Sigmoid colon (tissue), 7 donors: ENCODE data around the gene NAAA. TPM values are rescaled to one million over a fixed set of nuclear protein-coding genes. Genes with fewer than 3 reads are reported as not detected.
A peak's percentile ranks its signal among the peaks of the same experiment; 100 is the strongest.

ENCODE experiments used
- DNase-seq: peaks from one replicate; pipeline ENCODE4 v3.0.0-alpha.2; 2019
- H3K27ac ChIP-seq, 4 donors: fragments of 200-600 bp; sonication (generic); one replicate each; pipeline ENCODE4 v1.5.1; 2016 to 2019; ENCODE audit warnings: mild to moderate bottlenecking in 1 of 4
- H3K27me3 ChIP-seq, 3 donors: fragments of 200-600 bp; sonication (generic); one replicate each; pipeline ENCODE4 v1.5.1; 2019; ENCODE audit warnings: mild to moderate bottlenecking in 1 of 3
- H3K36me3 ChIP-seq, 4 donors: fragments of 200-600 bp; sonication (generic); one replicate each; pipeline ENCODE4 v1.5.1; 2016 to 2019
- H3K4me1 ChIP-seq, 4 donors: fragments of 200-600 bp; sonication (generic); one replicate each; pipeline ENCODE4 v1.5.1; 2017 to 2019
- H3K4me3 ChIP-seq, 4 donors: fragments of 200-600 bp; sonication (generic); one replicate each; pipeline ENCODE4 v1.5.1; 2017 to 2019; ENCODE audit warnings: mild to moderate bottlenecking in 2 of 4, moderate library complexity in 1 of 4
- H3K9me3 ChIP-seq, 4 donors: fragments of 200-600 bp in 3 of 4; sonication (generic) in 3 of 4; one replicate each; pipeline versions ENCODE4 v1.5.1 to v1.6.1; 2013 to 2019
- EP300 ChIP-seq, 4 donors: sonication (generic); formaldehyde crosslinking; IDR thresholded peaks; one replicate each; pipeline ENCODE4 v1.6.1; 2017; ENCODE audit warnings: antibody characterized with exemption in 4 of 4
- POLR2A ChIP-seq, 2 donors: fragments of 450-650 bp; IDR thresholded peaks; one replicate each; pipeline ENCODE4 v1.6.1; 2016; ENCODE audit warnings: antibody characterized with exemption in 2 of 2, mild to moderate bottlenecking in 2 of 2, moderate library complexity in 2 of 2
- POLR2AphosphoS5 ChIP-seq, 4 donors: sonication (generic); formaldehyde crosslinking; IDR thresholded peaks; one replicate each; pipeline ENCODE4 v1.6.1; 2017; ENCODE audit warnings: antibody characterized with exemption in 4 of 4
- WGBS, 2 donors: extraction: QIAGEN DNeasy Blood & Tissue Kit; methylation state at CpG; one replicate each; pipeline ENCODE4 v1.1.7; 2013; 5-methylcytosine and 5-hydroxymethylcytosine counted together
- intact Hi-C: fragments of 100-400 bp; cut with DNase I; formaldehyde crosslinking; loops from one replicate; pipeline ENCODE4 v1.15.1; 2023
- polyA plus RNA-seq, 3 donors: library from polyadenylated mRNA; stranded (reverse); fragments of 200-250 nt; gene quantifications; one replicate each; pipeline ENCODE4 v1.2.3, GENCODE V29; 2013
- total RNA-seq, 4 donors: library from RNA; depleted of rRNA; stranded (reverse); fragments of >200 nt; gene quantifications; one replicate each; pipeline ENCODE4 v1.1.0, GENCODE V29; 2016
- TF ChIP-seq, protein P1 (sequence below), 4 experiments: fragments of 450-650 bp in 3 of 4; fragments of 200-600 bp in 1 of 4; IDR thresholded peaks; one replicate each; pipeline ENCODE4 v1.5.1; 2016 to 2019; ENCODE audit warnings: antibody characterized with exemption in 4 of 4, mild to moderate bottlenecking in 3 of 4, moderate library complexity in 2 of 4
- donor health status: healthy with polysubstance abuse.
- donor health status: Bipolar disorder and iron deficiency.
- donor health status: healthy.

The NAAA gene
- total and polyA plus RNA-seq, 7 donors, result 23.3 to 60.6 (median 43.7) TPM

DNA sequence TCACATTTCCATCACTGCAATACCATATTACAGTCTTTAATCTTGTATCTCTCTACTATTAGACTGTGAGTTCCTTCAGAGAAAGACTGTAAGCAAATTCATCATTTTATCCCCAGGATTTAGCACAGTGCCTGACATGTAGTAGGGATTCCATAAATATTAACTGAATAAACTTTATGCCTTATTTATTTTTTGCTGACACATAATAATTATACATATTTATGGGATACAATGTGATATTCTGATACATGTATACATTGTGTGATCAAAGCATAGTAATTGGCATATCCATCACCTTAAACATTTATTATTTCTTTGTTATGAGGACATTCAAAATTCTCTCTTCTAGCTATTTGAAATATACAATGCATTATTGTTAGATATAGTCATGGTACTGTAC lies 42.3 kb downstream of the NAAA start:
- intact Hi-C loops, result no loop called here

GRCh38 chr4:75895744-75896314 lies 45.0 kb downstream of the NAAA start:
- H3K27ac ChIP-seq, result no peak overlapping the region
- no peaks in the 10 kb centered on the region for H3K9me3 ChIP-seq
- DNase-seq, result no peak
- TF ChIP-seq, protein P1, sequence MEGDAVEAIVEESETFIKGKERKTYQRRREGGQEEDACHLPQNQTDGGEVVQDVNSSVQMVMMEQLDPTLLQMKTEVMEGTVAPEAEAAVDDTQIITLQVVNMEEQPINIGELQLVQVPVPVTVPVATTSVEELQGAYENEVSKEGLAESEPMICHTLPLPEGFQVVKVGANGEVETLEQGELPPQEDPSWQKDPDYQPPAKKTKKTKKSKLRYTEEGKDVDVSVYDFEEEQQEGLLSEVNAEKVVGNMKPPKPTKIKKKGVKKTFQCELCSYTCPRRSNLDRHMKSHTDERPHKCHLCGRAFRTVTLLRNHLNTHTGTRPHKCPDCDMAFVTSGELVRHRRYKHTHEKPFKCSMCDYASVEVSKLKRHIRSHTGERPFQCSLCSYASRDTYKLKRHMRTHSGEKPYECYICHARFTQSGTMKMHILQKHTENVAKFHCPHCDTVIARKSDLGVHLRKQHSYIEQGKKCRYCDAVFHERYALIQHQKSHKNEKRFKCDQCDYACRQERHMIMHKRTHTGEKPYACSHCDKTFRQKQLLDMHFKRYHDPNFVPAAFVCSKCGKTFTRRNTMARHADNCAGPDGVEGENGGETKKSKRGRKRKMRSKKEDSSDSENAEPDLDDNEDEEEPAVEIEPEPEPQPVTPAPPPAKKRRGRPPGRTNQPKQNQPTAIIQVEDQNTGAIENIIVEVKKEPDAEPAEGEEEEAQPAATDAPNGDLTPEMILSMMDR (IDR thresholded peaks at IDR 0.05), result peak in 3 of 4 experiments; percentile 18 to 55 (median 20)
- no peak for TF ChIP-seq POLR2AphosphoS5 (IDR thresholded peaks at IDR 0.05)
- WGBS, 2 donors, result 26 to 52% methylated on average over 4 of the region's 4 CpGs
- intact Hi-C loops, result no loop called here
- no peaks in the 10 kb centered on the region for H3K27me3 ChIP-seq
- no peaks in the 10 kb centered on the region for H3K4me1 ChIP-seq
- H3K4me3 ChIP-seq, result no peak overlapping the region
- no peaks in the 10 kb centered on the region for H3K36me3 ChIP-seq

More for the DNA sequence above, 42.3 kb downstream of the NAAA start:
- DNase-seq, result no peak
- no peaks in the 10 kb centered on the region for H3K4me1 ChIP-seq
- H3K27me3 ChIP-seq, result no peaks in the 10 kb centered on the region
- no peak overlapping the region for H3K27ac ChIP-seq
- no peak overlapping the region for H3K4me3 ChIP-seq
- H3K36me3 ChIP-seq, result no peaks in the 10 kb centered on the region
- TF ChIP-seq POLR2AphosphoS5 (IDR thresholded peaks at IDR 0.05), result no peak
- TF ChIP-seq POLR2A (IDR thresholded peaks at IDR 0.05), result no peak
- H3K9me3 ChIP-seq, result no peaks in the 10 kb centered on the region

GRCh38 chr4:75892508-75892907 lies 48.3 kb downstream of the NAAA start:
- WGBS, 2 donors, result 53 to 83% methylated on average over 3 of the region's 3 CpGs
- intact Hi-C loops, result no loop called here
- TF ChIP-seq, protein P1 (IDR thresholded peaks at IDR 0.05), result no peak
- TF ChIP-seq EP300 (IDR thresholded peaks at IDR 0.05), result no peak
- H3K4me3 ChIP-seq, result no peak overlapping the region
- H3K4me1 ChIP-seq, result no peaks in the 10 kb centered on the region
- no peaks in the 10 kb centered on the region for H3K36me3 ChIP-seq
- no peak for DNase-seq
- no peak overlapping the region for H3K27ac ChIP-seq
- H3K9me3 ChIP-seq, result no peaks in the 10 kb centered on the region
- no peaks in the 10 kb centered on the region for H3K27me3 ChIP-seq

DNA sequence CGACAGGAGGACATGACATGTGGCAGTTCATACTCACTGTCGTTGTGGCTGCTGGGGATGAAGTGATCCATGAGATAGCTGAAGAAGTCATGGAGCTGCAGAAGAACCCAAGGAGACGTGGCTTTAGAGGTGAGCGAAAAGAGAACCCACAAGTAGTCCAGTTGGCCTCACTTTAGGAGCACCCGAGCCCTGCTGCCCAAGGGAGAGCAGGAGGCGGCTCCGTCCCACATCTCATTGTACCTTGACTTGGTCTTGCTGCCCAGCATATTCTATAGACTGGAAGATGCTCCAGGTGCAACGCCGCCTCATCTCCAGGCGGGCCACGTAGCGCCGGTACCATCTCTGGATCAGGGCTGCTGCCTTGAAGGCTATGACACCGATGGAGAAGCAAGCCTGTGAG lies 49.2 kb downstream of the NAAA start:
- no peaks in the 10 kb centered on the region for H3K4me1 ChIP-seq
- intact Hi-C loops, result no loop called here
- H3K36me3 ChIP-seq, result no peaks in the 10 kb centered on the region
- WGBS, 2 donors, result 93 to 95% methylated on average over 14 of the region's 14 CpGs
- no peak overlapping the region for H3K4me3 ChIP-seq
- no peaks in the 10 kb centered on the region for H3K9me3 ChIP-seq
- no peak overlapping the region for H3K27ac ChIP-seq
- no peaks in the 10 kb centered on the region for H3K27me3 ChIP-seq
- no peak for DNase-seq
- TF ChIP-seq, protein P1 (IDR thresholded peaks at IDR 0.05), result no peak
- TF ChIP-seq EP300 (IDR thresholded peaks at IDR 0.05) (no peak), POLR2AphosphoS5 (IDR thresholded peaks at IDR 0.05) (no peak), POLR2A (IDR thresholded peaks at IDR 0.05) (no peak)

DNA sequence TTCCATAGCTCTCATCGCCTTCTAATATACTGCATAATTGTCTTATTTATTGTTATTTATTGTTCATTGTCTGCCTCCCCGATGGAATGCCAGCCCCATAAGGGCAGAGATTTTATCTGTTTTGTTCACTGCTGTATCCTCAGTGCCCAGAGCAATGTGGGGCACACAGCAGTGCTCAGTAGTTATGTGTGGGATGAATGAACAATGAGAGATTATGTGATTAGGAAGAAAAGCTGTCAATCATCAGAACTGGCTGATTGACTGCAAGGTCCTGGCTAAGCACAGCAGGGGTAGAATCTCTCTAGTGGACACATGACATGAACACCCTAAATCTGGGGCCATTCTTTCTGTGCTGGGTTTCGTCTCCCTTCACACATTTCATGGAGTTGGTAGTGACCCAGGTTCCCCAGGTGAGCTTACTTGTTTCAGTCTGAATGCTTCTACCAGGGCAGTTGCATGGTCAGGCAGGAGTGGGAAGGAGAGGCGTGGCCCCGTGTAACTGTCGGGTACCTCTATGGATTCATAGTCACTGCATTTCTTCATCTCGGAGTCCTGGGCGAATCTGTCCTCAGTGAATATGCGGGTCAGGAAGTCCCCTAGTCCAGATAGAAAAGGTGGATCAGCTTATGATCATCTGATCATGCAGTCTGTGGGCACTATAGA lies 51.1 kb downstream of the NAAA start:
- Histone ChIP-seq H3K9me3 (no peaks in the 10 kb centered on the region), H3K4me3 (no peak overlapping the region), H3K27me3 (no peaks in the 10 kb centered on the region), H3K4me1 (no peaks in the 10 kb centered on the region), H3K36me3 (no peaks in the 10 kb centered on the region), H3K27ac (no peak overlapping the region)
- WGBS, 2 donors, result 87 to 88% methylated on average over 9 of the region's 9 CpGs
- TF ChIP-seq, protein P1 (IDR thresholded peaks at IDR 0.05), result no peak
- no peak for TF ChIP-seq EP300 (IDR thresholded peaks at IDR 0.05)
- no peak for TF ChIP-seq POLR2A (IDR thresholded peaks at IDR 0.05)
- TF ChIP-seq POLR2AphosphoS5 (IDR thresholded peaks at IDR 0.05), result no peak
- DNase-seq, result no peak
- intact Hi-C loops, result no loop called here
